PC-9 (cell line): ENCODE measurements around the gene EDEM1. TPM values are rescaled to one million over a fixed set of nuclear protein-coding genes. Genes with fewer than 3 reads are reported as not detected.
A peak's percentile ranks its signal among the peaks of the same experiment; 100 is the strongest.

Experiments used
- BruUV-seq: library from RNA; stranded (reverse); fragments of 400-500 nt; replicated peaks from 2 replicates; lab custom pipeline; 2021; lab: Mats Ljungman, UMichigan
- CTCF ChIA-PET: fragments of 300-600 bp; sonication (Branson Sonifier 250); formaldehyde crosslinking; loops from one replicate; lab custom pipeline; 2022; ENCODE audit warnings: antibody characterized with exemption; lab: Charles Lee
- POLR2A ChIA-PET: fragments of 300-600 bp; sonication (Branson Sonifier 250); formaldehyde crosslinking; loops from one replicate; lab custom pipeline; 2022; ENCODE audit warnings: antibody characterized with exemption; ENCODE audit not compliant: unreplicated experiment; lab: Charles Lee
- DNase-seq, 2 experiments: peaks; one replicate each; pipeline versions ENCODE4 v3.0.0 to v3.0.0-alpha.2; 2015 to 2022; ENCODE audit warnings: mixed read lengths in 1 of 2
- H2AFZ ChIP-seq: fragments of 200-600 bp; sonication (generic); 2 replicates; pipeline ENCODE4 v1.8.1; 2017; ENCODE audit warnings: antibody characterized with exemption
- H3F3A ChIP-seq: fragments of 200-600 bp; sonication (generic); 2 replicates; pipeline ENCODE4 v1.8.1; 2017; ENCODE audit warnings: antibody characterized with exemption, mild to moderate bottlenecking, low read depth; ENCODE audit not compliant: insufficient read depth
- H3K27ac ChIP-seq: fragments of 200-600 bp; sonication (generic); 2 replicates; pipeline ENCODE4 v1.6.1; 2016; ENCODE audit warnings: mixed run types
- H3K27me3 ChIP-seq: fragments of 200-600 bp; sonication (generic); 2 replicates; pipeline ENCODE4 v1.6.1; 2016; ENCODE audit warnings: low read depth, mixed run types; ENCODE audit not compliant: insufficient read depth
- H3K36me3 ChIP-seq: fragments of 200-600 bp; sonication (generic); 2 replicates; pipeline ENCODE4 v1.6.1; 2016; ENCODE audit warnings: low read depth, mixed run types
- H3K4me1 ChIP-seq: fragments of 200-600 bp; sonication (generic); replicated peaks from 2 replicates; pipeline ENCODE4 v1.6.1; 2016; ENCODE audit warnings: mixed run types; ENCODE audit not compliant: insufficient read depth
- H3K4me2 ChIP-seq: fragments of 200-600 bp; sonication (generic); 2 replicates; pipeline ENCODE4 v1.6.1; 2017; ENCODE audit warnings: mixed run types
- H3K4me3 ChIP-seq: fragments of 200-600 bp; sonication (generic); 2 replicates; pipeline ENCODE4 v1.6.1; 2016; ENCODE audit warnings: mixed run types
- H3K79me2 ChIP-seq: fragments of 200-600 bp; sonication (generic); 2 replicates; pipeline ENCODE4 v1.6.1; 2017; ENCODE audit warnings: low read depth, mixed run types
- H3K9me2 ChIP-seq: fragments of 200-600 bp; sonication (generic); 2 replicates; pipeline ENCODE4 v1.8.1; 2017; ENCODE audit warnings: mild to moderate bottlenecking; ENCODE audit not compliant: insufficient read depth
- H3K9me3 ChIP-seq: fragments of 200-600 bp; sonication (generic); 2 replicates; pipeline ENCODE4 v1.8.1; 2016; ENCODE audit warnings: low read depth; ENCODE audit not compliant: insufficient read depth
- H4K20me1 ChIP-seq: fragments of 200-600 bp; sonication (generic); 2 replicates; pipeline ENCODE4 v1.8.1; 2017; ENCODE audit not compliant: insufficient read depth
- CTCF ChIP-seq: fragments of 200-600 bp; sonication (generic); conservative IDR thresholded peaks from 2 replicates; pipeline ENCODE4 v1.6.1; 2017; ENCODE audit warnings: mixed run types, antibody characterized with exemption, mild to moderate bottlenecking, moderate library complexity
- EZH2 ChIP-seq: fragments of 200-600 bp; sonication (generic); IDR thresholded peaks from 2 replicates; pipeline ENCODE4 v1.8.0; 2017; ENCODE audit warnings: antibody characterized with exemption, low read depth
- intact Hi-C: fragments of 100-400 bp; cut with micrococcal nuclease; formaldehyde crosslinking; loops from one replicate; pipeline ENCODE4 v1.10.0; 2022; ENCODE audit not compliant: unreplicated experiment
- total RNA-seq: library from RNA; stranded (reverse); gene quantifications from 2 replicates; pipeline ENCODE4 v1.2.3, GENCODE V29; 2021

Gene EDEM1
- total RNA-seq, 1 experiment from 2014 or later: 55.9 TPM

DNA sequence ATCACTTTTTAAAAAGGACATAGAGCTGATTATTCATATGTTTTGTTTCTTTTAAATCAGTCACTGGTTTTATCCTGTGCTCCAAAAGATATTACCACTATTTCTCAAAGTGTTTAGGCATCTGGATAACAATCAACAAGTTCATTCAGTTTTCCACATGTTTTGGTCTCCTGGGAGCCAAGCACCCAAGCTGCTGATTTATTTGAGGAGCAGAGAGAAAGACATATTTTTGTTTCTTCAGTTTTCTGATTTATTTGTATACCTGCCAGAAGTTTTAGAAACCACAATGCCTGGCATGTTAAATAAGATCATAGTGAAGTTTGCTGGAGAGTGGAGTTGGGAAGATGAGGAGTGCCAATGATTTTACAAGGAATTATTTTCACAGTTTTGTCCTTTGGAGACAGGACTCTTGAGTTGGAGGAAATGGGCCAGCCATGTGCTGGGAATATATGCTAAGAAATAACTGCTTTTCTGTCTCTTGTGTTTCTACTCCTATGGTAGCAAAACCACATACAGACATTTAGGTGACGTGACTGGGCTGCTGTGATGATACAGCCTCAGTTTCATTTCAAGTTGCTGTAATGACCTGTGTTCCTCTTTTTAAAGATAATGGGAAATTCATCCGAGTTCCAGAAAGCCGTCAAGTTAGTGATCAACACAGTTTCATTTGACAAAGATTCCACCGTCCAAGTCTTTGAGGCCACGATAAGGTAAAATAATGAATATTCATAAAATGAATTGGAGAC, 11.7 kb downstream of the EDEM1 start:
- TF ChIP-seq EZH2: no peak
- no peak for TF ChIP-seq CTCF
- intact Hi-C loops: loop anchor here (5.0 kb wide), 3 partner anchors 182 to 487 kb away; no protein-coding TSS in a partner anchor
- peaks cover 7% of the 10 kb centered on the region; the same call in 1 of the 2 replicates for H3K36me3 ChIP-seq
- peaks cover 48% of the 10 kb centered on the region for H3K79me2 ChIP-seq
- H3F3A ChIP-seq: peaks cover 47% of the 10 kb centered on the region
- H3K27me3 ChIP-seq: no peaks in the 10 kb centered on the region
- H3K4me3 ChIP-seq: no peak overlapping the region
- ChIA-PET POLR2A (no interaction called here), CTCF (no interaction called here)
- H3K4me2 ChIP-seq: peak overlapping the region; percentile 89; the same call in 1 of the 2 replicates
- no peaks in the 10 kb centered on the region for H3K9me3 ChIP-seq
- no peaks in the 10 kb centered on the region for H4K20me1 ChIP-seq
- no peak overlapping the region for H2AFZ ChIP-seq
- no peak for DNase-seq
- H3K9me2 ChIP-seq: no peaks in the 10 kb centered on the region
- no TSS peak for BruUV-seq
- H3K4me1 ChIP-seq: peaks cover 48% of the 10 kb centered on the region
- H3K27ac ChIP-seq: peak overlapping the region; percentile 100

- peaks cover 24% of the 10 kb centered on the region for H3F3A ChIP-seq
- H3K27ac ChIP-seq: no peak overlapping the region
- BruUV-seq: no TSS peak
- H3K4me3 ChIP-seq: no peak overlapping the region
- H3K9me2 ChIP-seq: no peaks in the 10 kb centered on the region
- H3K36me3 ChIP-seq: peaks cover 7% of the 10 kb centered on the region; the same call in 1 of the 2 replicates
- H3K27me3 ChIP-seq: no peaks in the 10 kb centered on the region
- no peak overlapping the region for H2AFZ ChIP-seq
- intact Hi-C loops: no loop called here
- DNase-seq: no peak
- no peak overlapping the region for H3K4me2 ChIP-seq
- H3K4me1 ChIP-seq: peaks cover 25% of the 10 kb centered on the region
- TF ChIP-seq EZH2 (no peak), CTCF (no peak)
- ChIA-PET POLR2A (no interaction called here), CTCF (no interaction called here)
- no peaks in the 10 kb centered on the region for H4K20me1 ChIP-seq
- H3K9me3 ChIP-seq: no peaks in the 10 kb centered on the region
- peaks cover 32% of the 10 kb centered on the region for H3K79me2 ChIP-seq
Measured at GRCh38 chr3:5201536-5201935, 14.0 kb downstream of the EDEM1 start.

- no TSS peak for BruUV-seq
- Histone ChIP-seq H3K36me3 (peaks cover 7% of the 10 kb centered on the region; the same call in 1 of the 2 replicates), H3K27ac (no peak overlapping the region), H3K4me2 (no peak overlapping the region), H3F3A (peaks cover 17% of the 10 kb centered on the region), H4K20me1 (no peaks in the 10 kb centered on the region), H3K79me2 (peaks cover 32% of the 10 kb centered on the region), H3K27me3 (no peaks in the 10 kb centered on the region), H3K4me3 (no peak overlapping the region), H2AFZ (no peak overlapping the region), H3K4me1 (peaks cover 19% of the 10 kb centered on the region), H3K9me3 (no peaks in the 10 kb centered on the region), H3K9me2 (no peaks in the 10 kb centered on the region)
- intact Hi-C loops: no loop called here
- TF ChIP-seq EZH2 (no peak), CTCF (no peak)
- no peak for DNase-seq
- POLR2A ChIA-PET: no interaction called here
- CTCF ChIA-PET: no interaction called here
Measured at GRCh38 chr3:5202222-5202621, 14.7 kb downstream of the EDEM1 start.
